Brain pericyte (primary cell): ENCODE results near the gene DLGAP5.

Experiments
- DNase-seq: peaks from one replicate; pipeline ENCODE4 v3.0.0-alpha.2; 2012; ENCODE audit warnings: low read depth, low spot score

Gene DLGAP5

DNA sequence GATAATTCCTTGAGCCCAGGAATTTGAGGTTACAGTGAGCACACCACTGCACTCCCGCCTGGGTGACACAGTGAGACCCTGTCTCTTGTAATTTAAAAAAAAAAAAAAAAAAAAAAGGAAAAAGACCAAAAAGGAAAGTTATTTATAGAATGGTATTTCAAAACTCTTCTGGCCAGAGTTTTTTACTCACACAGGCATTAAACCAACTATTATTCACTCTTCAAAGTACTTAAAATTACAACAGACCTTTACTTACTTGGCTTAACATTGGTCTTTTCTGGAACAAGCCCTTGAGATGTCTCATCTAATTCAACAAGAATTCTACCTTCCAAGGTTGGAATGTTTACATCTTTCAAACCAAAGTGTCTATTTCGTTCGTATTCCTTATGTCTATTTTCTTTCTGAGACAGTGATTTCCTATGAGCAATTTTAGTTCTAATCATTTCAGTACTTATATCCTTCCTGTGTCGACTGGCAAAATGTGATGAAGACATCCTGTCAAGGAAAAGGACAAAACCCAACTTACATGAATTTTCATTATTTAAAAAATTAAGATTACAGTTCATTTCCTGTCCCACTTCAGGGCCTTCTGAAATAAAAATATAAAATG, 2.6 kb downstream of the DLGAP5 start:
- DNase-seq: no peak

GRCh38 chr14:55180434-55180833, 11.0 kb downstream of the DLGAP5 start:
- no peak for DNase-seq

DNA sequence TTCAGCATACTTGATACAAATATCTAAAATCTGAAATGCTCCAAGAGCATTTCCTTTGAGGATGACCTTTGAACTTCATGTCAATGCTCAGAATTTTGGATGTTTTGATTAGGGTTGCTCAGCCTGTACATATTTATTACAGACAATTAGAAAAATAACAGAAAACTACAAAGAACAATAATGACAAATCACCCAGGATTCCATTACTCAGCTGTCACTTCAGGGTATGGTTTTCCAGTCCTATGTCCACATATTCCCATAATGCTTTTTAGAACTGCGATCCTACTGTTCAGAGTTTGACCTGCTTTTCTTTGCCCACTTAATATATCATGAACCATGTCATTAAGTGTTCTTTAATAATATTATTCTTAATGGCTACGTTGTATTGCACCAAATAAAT, 11.4 kb downstream of the DLGAP5 start:
- no peak for DNase-seq

DNA sequence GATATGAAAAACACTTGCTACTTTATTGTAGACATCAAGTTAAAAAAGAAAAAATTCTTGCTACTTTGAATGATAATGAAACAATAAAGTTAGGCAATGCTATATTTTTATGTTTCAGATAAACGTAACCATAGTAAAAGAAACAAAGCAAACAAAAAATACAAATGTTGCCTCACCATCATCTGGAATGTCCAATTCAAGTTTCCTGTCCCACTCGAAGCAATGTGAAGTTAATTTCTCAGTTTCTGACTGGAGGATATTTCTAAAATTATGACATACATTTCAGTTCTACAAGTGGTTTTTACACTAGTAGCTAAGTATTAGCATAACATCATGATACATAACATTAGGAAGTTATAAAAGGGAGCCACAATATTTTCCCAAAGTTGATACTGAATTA, 20.9 kb downstream of the DLGAP5 start:
- no peak for DNase-seq

GRCh38 chr14:55160989-55161388, 30.4 kb downstream of the DLGAP5 start:
- DNase-seq: peak; percentile 13

DNA sequence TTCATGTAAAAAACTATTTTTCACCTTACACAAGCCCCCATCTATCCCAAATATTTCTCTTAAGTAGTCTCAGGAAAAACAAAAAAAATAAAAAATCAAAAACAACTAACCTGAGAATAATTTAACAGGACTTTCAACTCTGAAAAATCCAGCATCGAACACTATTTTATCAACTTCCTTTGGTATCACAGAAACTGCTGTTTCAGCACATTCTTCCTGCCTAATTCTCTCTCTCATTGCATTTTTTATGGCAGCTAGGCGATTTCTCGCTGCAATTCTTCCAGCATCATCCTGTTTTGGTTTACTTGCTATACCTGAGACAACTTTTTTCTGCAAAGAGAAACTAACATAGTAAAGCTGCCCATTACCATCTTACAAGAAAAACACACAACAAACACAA, 33.0 kb downstream of the DLGAP5 start:
- no peak for DNase-seq

DNA sequence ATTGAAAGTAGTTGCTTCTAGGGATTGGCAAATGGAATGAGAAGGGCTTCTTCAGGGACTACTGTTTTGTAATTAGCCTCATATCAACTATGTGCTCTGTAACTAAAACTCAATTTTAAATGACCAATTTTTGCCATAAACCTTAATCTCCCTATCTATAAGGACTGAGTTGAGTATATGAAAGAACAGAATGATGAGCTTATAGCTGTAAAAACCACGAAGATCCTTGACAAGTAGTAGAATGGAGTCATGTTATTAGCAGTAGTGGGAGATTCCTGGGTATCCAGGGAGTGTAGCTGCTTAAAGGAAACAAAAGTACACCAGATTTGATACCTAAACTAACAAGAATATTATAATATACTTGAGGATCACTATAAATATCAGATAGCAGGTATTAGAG, 34.3 kb downstream of the DLGAP5 start:
- DNase-seq: no peak

DNA sequence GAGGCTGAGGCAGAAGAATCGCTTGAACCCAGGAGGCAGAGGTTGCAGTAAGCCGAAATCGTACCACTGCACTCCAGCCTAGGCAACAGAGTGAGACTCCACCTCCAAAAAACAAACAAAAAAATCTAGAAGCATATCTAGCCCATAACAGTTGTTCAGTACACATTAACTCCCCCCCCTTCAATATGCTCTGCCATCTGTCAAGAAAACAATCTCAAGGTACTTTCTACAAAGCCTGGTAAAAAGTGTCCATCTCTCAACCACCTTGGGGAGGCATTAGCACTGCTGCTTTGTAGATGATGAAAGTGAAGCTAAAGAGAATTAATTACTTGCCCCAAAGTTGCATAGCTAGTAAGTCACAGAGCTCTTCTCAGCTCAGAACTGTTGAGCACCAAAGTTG, 37.4 kb downstream of the DLGAP5 start:
- no peak for DNase-seq

GRCh38 chr14:55152052-55152753, 39.2 kb downstream of the DLGAP5 start:
- no peak for DNase-seq

GRCh38 chr14:55151601-55152000, 39.8 kb downstream of the DLGAP5 start:
- no peak for DNase-seq

DNA sequence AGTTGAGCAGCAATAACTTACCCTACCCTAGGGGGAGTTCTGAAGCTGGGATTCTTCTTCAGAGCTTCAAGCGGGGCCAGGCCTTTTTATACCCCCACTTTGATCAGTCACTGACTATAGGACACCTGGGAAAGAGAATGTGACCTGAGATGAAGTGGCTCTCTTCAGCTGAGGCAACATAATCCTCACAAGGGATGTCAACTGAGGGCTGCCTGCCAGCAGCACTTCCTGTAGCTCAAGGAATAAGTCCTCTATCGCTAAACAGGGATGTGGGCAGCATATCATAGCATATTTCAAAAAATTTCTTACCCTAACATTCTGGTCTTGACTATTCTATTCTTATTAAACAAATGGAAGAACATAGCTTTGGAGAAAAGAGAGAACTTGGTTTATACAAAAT, 45.0 kb downstream of the DLGAP5 start:
- no peak for DNase-seq

GRCh38 chr14:55142466-55142865, 48.9 kb downstream of the DLGAP5 start:
- DNase-seq: no peak

DNA sequence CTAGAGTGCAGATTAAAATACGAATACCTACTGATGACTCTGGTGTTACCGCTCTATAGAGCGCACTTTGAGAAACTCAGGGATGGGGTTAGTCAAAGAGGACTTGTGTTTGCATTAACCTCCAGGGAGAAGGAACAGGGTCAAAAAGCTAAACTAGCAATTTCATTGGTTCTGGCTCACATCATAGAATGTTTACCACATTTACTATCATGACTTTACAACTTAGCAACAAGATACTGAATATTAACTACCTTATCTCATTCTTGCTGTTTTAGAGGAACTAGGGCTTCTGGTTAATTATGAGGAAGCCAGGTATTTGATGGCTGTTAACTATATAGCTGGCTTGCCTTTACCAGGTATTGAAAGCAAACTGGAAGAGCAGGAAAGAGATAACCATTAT, 49.6 kb downstream of the DLGAP5 start:
- DNase-seq: no peak

DNA sequence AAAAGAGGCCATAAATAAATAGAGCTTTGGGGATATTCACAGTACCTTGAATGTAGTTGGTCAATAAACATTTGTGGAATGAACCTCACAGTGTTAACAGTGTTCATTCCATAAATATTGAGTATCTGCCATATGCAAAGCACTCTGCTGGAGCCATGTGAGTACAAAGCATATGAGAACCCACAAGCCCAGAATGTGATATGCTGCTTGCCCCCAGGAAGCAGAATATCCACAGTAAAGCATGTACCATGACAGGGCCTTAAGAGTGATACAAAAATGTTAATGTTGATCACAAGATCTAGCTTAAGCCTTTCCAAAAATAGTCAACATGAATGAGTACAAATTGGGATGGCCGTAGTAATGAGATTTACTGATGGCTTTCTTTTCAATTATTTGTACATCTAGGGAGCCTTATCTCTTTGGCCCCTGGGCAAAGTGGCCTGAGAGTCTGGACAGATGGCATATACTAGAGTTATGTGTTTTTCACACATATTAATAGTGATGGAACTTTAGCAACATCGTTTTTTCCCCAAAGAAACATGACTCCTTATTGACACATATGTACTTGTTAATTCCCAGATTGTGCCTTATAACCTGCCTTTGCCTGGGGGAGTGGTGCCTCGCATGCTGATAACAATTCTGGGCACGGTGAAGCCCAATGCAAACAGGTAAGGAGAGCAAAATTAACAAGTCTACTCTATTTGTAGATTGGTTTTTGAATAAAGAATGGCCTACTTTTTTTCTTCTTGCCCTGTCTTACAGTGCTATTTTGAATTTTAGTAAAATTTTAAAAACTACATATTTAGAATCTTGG, 51.5 kb downstream of the DLGAP5 start:
- DNase-seq: no peak

DNA sequence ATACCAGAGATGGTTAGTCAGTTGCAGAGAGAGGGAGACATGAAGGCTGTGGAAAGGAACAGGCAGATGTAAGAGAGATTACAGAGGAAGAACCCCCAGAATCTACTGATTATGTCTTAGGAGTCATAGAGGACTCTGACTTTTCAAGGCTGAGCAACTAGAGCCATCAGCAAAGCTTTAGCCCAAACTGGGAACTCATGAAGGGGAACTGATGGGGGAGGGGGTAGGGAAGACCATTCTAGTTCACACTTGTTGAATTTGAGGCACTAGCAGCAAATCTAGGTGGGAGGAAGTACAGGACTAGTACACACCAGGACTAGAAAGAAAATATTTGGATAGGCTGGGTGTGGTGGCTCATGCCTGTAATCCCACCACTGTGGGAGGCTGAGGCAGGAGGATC, 52.2 kb downstream of the DLGAP5 start:
- DNase-seq: no peak

- DNase-seq: no peak
Measured at GRCh38 chr14:55138091-55138490, 53.3 kb downstream of the DLGAP5 start.

DNA sequence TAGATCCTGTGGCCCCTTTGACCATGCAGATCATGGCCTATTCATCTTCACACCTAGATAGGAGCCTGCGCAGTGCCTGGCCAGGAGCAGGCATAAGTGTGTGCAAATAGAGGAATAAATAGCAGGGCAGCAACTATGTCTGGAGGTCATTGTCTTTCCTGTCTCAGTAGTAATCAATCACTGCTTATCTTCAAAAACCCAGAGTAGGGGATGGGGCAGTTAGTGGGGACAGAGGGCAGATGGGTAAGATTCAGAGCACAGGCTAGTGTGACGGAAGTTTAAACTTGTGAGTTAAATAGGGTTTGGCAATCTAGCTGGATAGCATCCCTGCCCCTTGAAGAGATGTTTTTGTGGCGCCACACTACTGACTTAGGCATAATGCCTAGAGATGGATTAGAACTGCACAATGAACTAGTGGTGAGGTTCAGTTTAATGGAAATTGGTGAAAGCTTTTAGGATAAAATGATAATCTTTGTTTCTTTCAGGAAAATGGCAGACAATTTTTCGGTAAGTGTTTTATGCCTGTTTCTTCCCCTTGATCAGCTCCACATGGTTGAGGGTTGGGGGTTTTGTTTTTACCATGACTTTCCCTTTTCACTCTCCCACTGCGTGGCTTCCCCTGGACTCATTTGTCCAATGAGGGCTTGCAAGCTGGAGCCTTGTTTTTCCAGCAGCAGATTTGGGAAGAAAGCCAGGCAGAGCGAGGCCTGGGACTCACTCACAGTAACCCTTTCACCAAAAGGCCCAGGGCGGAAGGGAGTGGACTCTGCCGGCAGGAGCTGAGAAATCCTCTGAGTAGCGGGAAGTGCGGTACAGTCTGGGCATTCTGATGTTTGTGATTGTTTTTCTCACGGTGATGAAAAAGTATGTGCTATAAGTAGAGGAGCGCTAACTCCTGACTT, 54.2 kb downstream of the DLGAP5 start:
- DNase-seq: peak; percentile 86

GRCh38 chr14:55136241-55136640, 55.1 kb downstream of the DLGAP5 start:
- no peak for DNase-seq

DNA sequence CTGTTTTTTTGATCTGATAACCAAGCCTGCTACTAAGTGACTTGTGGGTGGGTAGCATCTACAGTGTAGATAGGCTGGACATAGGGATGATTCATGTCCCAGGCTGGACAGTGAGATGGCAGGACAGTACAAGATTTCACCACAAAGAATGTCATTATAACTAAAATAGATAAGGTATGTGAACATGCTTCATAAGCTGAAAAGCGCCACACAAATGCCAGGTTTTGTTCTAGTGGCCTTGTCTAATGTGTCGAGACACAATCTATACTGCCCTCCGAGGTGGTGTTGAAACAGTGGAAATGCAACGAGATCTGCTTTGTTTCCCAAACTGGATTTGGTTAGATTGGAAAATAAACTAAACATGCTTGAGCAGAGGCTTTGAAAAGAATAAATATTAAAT, 58.0 kb downstream of the DLGAP5 start:
- no peak for DNase-seq

DNA sequence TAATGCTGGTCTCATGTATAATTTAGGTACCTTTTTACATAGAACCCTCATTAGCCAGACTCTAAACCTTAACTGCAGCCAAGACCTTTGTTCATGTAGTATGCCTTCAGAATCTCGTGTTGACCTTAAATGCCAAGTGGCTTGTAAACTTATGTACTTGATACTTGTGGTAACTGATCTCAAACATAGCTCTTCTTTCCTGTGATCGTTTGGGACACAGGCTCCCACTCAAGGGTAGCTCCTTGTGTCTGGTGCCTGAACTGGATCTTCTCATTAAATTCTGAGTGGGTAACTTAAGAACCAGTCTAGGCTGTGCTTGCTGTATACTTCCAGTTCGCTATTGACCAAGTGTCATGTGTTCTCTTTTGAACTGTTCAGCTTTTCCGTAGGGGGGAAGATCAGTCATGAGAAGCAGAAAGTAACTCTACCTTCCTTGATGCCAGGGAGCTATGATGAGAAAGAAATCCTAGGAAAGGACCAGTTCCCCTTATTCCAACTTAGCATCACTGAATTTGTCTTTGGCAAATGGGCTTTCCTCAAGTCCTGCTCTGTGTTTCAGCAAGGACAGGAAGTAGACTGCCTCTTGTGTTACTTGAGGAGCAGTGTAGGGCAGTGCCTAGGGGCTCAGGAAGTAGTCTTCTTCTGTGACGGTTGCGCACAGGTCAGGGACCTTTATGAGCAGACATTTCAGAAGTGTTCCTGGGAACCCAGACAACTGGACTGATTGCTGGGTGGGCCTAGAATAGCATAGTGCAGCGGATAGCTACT, 59.8 kb downstream of the DLGAP5 start:
- no peak for DNase-seq

DNA sequence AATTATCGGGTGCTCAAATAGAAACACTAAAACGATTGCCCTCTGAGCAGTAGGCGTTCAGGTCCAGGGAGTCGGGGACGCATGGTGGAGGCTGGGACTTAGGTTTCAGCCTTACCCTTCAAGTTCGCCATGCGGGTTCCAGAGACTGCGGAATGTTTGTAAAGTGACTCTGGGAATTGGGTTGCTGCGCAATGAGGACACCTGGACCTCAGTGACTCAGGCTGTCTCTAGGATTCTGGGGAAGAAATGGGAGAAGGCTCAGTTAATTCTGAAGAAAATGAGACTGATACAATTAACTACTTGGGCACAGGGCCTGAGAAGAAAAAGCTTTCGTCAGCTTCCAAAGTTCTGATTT, 61.2 kb downstream of the DLGAP5 start:
- no peak for DNase-seq
